Activated CD4-positive, alpha-beta T cell treated with anti-CD3 and anti-CD28 coated beads, Interleukin-2, amount 50 U/mL, for 1 hour (primary cell): ENCODE results near the gene MPV17L2.
"Not testable (repeated sequence)": the region's sequence is repeated elsewhere in the genome, so short reads cannot be mapped to it uniquely, and the experiment has no call there.

ENCODE experiments used
- DNase-seq: peaks from one replicate; pipeline ENCODE4 v3.0.0-alpha.2; 2020

Gene MPV17L2

GRCh38 chr19:18193388-18194180 is 566 bp downstream of the MPV17L2 start:
- DNase-seq, result no peak

GRCh38 chr19:18194181-18194530 is 1.1 kb downstream of the MPV17L2 start:
- no peak for DNase-seq

GRCh38 chr19:18194554-18195238 is 1.7 kb downstream of the MPV17L2 start:
- peak; percentile 18 for DNase-seq

- DNase-seq, result no peak
Measured at GRCh38 chr19:18196511-18196845, 3.5 kb downstream of the MPV17L2 start.

GRCh38 chr19:18197306-18197705 is 4.3 kb downstream of the MPV17L2 start:
- no peak for DNase-seq

GRCh38 chr19:18197941-18198340 is 4.9 kb downstream of the MPV17L2 start:
- no peak for DNase-seq

GRCh38 chr19:18198374-18198773 is 5.4 kb downstream of the MPV17L2 start:
- no peak for DNase-seq

- DNase-seq, result no peak
Measured at GRCh38 chr19:18202397-18202777, 9.4 kb downstream of the MPV17L2 start.

GRCh38 chr19:18202778-18203407 is 9.9 kb downstream of the MPV17L2 start:
- peak; percentile 22 for DNase-seq

GRCh38 chr19:18203408-18203862 is 10.4 kb downstream of the MPV17L2 start:
- peak; percentile 43 for DNase-seq

GRCh38 chr19:18203863-18204393 is 10.9 kb downstream of the MPV17L2 start, which contains the start of gene RAB3A:
TSS of gene RAB3A (minus strand) at chr19:18204042. CDS start at chr19:18202740, 1,302 bp downstream.
- peak; percentile 99 for DNase-seq

- DNase-seq, result peak; percentile 18
Measured at GRCh38 chr19:18204394-18205199, 11.6 kb downstream of the MPV17L2 start.

- DNase-seq, result peak; percentile 41
Measured at GRCh38 chr19:18205200-18205892, 12.3 kb downstream of the MPV17L2 start.

GRCh38 chr19:18206018-18206417 is 13.0 kb downstream of the MPV17L2 start:
- DNase-seq, result no peak

- DNase-seq, result peak; percentile 55
Measured at GRCh38 chr19:18208098-18208951, 15.3 kb downstream of the MPV17L2 start.

GRCh38 chr19:18209912-18210311 is 16.9 kb downstream of the MPV17L2 start:
- not testable (repeated sequence) for DNase-seq

- no peak for DNase-seq
Measured at GRCh38 chr19:18211683-18212082, 18.7 kb downstream of the MPV17L2 start.

- DNase-seq, result no peak
Measured at GRCh38 chr19:18214779-18215433, 21.9 kb downstream of the MPV17L2 start.

GRCh38 chr19:18216789-18217188 is 23.8 kb downstream of the MPV17L2 start:
- DNase-seq, result no peak

GRCh38 chr19:18218159-18218558 is 25.1 kb downstream of the MPV17L2 start:
- DNase-seq, result no peak

GRCh38 chr19:18218600-18218999 is 25.6 kb downstream of the MPV17L2 start:
- DNase-seq, result no peak
